ENCODE data around the gene ULBP2.
"Not testable (repeated sequence)": the region's sequence is repeated elsewhere in the genome, so short reads cannot be mapped to it uniquely, and the experiment has no call there.

ULBP2 gene

DNA sequence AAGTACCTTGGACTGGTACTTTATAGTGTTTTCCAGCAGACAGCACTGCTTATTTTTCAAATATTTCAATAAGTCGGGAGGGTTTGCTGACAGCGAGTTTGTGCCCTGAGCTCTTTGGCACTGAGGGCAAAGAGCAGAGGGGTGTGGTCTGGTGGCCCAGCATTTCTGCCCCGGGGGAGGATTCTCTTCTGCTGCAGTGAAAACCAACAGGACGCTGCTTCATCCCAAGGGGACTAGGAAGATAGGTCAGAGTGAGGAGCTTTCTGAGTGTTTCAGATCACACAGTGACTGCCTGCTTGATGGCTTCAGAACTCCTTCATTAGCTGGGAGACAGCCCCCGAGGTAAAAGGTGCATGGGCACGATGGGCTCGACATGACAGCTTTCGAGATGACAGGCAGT, 8.6 kb downstream of the ULBP2 start:
- no peak for DNase-seq (ENCODE audit: low read depth)
- H3K4me3 ChIP-seq (ENCODE audit: low read length): no peak overlapping the region
- TF ChIP-seq CTCF (conservative IDR thresholded peaks at IDR 0.05; ENCODE audit: low read depth, low read length): no peak

- TF ChIP-seq CTCF (conservative IDR thresholded peaks at IDR 0.05; ENCODE audit: low read depth, low read length): no peak
- no peak overlapping the region for H3K4me3 ChIP-seq (ENCODE audit: low read length)
- no peak for DNase-seq (ENCODE audit: low read depth)
Observed at GRCh38 chr6:149951096-149951495, 9.3 kb downstream of the ULBP2 start.

- no peak for DNase-seq (ENCODE audit: low read depth)
- H3K4me3 ChIP-seq (ENCODE audit: low read length): no peak overlapping the region
- no peak for TF ChIP-seq CTCF (conservative IDR thresholded peaks at IDR 0.05; ENCODE audit: low read depth, low read length)
Observed at GRCh38 chr6:149951626-149952025, 9.8 kb downstream of the ULBP2 start.

DNA sequence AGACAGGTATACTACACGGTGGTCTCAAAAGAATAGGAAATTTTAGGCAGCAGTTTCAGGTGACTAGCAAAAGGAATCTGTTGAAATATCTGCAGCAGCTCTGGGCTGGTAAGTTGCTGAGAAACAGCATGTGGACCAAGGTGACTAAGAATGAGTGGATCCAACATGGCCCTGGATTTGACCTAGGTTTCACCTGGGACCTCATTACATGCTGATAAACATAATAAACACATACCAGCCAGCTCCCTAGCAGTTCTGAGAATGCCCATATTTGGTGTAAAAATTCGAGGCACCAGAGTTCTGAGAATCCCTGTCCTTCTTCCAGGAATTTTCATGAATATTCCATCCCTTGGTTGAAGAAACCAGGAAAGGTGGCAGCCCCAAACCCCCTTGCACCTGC, 11.6 kb downstream of the ULBP2 start:
- not testable (repeated sequence) for H3K4me3 ChIP-seq (ENCODE audit: low read length); DNase-seq (ENCODE audit: low read depth)

- not testable (repeated sequence) for H3K4me3 ChIP-seq (ENCODE audit: low read length)
Observed at GRCh38 chr6:149953934-149954327, 12.1 kb downstream of the ULBP2 start.

GRCh38 chr6:149954328-149954983, 12.6 kb downstream of the ULBP2 start:
- not testable (repeated sequence) for H3K4me3 ChIP-seq (ENCODE audit: low read length); DNase-seq (ENCODE audit: low read depth)

More at GRCh38 chr6:149953934-149954327, 12.1 kb downstream of the ULBP2 start:
- not testable (repeated sequence) for DNase-seq (ENCODE audit: low read depth)

- not testable (repeated sequence) for H3K4me3 ChIP-seq (ENCODE audit: low read length); DNase-seq (ENCODE audit: low read depth)
Observed at GRCh38 chr6:149954984-149955653, 13.3 kb downstream of the ULBP2 start.

DNA sequence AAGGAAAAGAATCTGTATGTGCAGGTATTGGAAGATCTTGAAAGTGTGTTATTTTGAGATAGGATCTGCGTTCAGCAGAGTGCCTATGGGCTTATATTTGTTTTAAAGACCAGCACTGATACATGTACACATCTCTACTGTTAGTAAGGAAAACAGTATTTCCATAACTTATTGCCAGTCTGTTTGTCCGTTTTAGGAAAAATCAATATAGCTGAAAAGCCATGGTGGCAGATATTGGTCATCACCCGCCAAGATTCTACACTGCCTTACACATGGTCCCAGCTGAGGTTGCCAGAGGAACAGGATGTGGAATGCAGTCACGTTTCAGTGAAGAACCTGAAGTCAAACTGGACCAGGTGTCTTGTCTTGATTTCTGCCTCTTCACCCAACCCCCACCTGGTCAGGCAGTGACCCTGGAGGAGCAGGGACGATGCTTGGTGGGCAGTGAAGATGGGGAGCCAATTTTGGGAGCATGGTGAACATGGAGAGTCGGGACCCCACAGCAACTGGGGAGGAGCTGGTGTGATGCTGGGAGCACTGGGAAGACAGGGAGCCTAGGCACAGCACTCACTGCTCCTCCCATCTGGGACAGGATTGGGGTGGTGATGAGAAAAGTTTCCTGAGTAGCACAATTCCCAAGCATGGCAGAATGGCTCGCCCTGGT, 14.0 kb downstream of the ULBP2 start:
- H3K4me3 ChIP-seq (ENCODE audit: low read length); DNase-seq (ENCODE audit: low read depth): not testable (repeated sequence)

DNA sequence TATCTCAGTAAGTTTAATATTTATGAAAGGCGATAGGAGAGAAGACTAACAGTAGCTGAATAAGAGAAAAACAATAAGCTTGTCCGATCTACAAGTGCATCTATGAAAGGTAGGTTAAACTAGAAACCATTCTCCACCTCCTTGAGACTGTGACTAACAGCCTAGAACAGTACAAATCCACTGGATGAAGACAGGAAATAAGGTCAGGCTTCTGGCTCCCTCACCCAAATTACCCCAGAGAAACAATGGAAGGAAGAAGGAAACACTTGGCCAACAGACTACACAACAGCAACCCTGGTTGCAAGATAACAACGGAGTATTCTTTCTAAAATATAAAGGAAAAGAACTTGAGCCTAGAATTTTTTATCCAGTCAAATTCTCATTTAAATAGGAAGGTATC, 16.3 kb downstream of the ULBP2 start:
- DNase-seq (ENCODE audit: low read depth); H3K4me3 ChIP-seq (ENCODE audit: low read length): not testable (repeated sequence)

DNA sequence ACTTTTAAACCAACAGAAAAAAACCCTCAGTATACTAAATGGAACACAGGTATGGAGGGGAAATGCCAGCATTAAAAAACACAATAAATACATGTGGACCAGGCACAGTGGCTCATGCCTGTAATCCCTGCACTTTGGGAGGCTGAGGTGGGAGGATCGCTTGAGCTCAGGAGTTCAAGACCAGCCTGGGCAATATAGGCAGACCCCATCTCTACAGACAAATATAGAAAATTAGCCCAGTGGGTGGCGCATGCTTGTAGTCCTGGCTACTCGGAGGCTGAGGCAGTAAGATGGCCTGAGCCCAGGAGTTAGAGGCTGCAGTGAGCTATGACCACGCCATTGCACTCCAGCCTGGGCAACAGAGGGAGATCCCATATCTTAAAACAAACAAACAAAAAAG, 18.0 kb downstream of the ULBP2 start:
- DNase-seq (ENCODE audit: low read depth); H3K4me3 ChIP-seq (ENCODE audit: low read length): not testable (repeated sequence)

DNA sequence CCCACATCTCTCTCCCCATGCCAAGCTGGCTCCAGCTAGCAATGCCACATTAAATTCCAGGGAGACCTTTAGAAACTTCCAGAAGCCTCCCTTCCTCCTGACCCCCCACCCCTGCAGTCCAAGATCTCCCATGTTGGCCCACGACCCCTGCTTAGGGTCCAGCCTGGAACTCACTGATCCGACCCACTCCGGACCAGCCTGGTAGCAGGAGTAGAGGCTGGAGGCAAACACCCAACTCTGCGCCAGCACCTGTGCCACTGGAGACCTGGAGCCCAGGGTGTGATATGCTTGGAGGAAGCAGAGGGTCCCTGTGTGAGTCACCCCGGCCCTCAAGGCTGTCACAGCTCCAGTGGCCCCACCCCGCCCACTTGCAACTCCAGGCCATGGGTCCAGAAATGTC, 18.7 kb downstream of the ULBP2 start:
- H3K4me3 ChIP-seq (ENCODE audit: low read length): no peak overlapping the region
- DNase-seq (ENCODE audit: low read depth): no peak
- no peak for TF ChIP-seq CTCF (conservative IDR thresholded peaks at IDR 0.05; ENCODE audit: low read depth, low read length)

Data from retinal pigment epithelial cell (primary cell).